Skeletal muscle cell (primary cell): ENCODE data around the gene USP31.

Experiments used
- DNase-seq: peaks from one replicate; pipeline ENCODE4 v3.0.0-alpha.2; 2010; ENCODE audit warnings: low read depth
- H3K4me3 ChIP-seq: 2 replicates; pipeline ENCODE4 v1.5.1; 2011; ENCODE audit warnings: low read depth, mild to moderate bottlenecking, control low read depth, low read length, moderate library complexity

USP31 gene, protein sequence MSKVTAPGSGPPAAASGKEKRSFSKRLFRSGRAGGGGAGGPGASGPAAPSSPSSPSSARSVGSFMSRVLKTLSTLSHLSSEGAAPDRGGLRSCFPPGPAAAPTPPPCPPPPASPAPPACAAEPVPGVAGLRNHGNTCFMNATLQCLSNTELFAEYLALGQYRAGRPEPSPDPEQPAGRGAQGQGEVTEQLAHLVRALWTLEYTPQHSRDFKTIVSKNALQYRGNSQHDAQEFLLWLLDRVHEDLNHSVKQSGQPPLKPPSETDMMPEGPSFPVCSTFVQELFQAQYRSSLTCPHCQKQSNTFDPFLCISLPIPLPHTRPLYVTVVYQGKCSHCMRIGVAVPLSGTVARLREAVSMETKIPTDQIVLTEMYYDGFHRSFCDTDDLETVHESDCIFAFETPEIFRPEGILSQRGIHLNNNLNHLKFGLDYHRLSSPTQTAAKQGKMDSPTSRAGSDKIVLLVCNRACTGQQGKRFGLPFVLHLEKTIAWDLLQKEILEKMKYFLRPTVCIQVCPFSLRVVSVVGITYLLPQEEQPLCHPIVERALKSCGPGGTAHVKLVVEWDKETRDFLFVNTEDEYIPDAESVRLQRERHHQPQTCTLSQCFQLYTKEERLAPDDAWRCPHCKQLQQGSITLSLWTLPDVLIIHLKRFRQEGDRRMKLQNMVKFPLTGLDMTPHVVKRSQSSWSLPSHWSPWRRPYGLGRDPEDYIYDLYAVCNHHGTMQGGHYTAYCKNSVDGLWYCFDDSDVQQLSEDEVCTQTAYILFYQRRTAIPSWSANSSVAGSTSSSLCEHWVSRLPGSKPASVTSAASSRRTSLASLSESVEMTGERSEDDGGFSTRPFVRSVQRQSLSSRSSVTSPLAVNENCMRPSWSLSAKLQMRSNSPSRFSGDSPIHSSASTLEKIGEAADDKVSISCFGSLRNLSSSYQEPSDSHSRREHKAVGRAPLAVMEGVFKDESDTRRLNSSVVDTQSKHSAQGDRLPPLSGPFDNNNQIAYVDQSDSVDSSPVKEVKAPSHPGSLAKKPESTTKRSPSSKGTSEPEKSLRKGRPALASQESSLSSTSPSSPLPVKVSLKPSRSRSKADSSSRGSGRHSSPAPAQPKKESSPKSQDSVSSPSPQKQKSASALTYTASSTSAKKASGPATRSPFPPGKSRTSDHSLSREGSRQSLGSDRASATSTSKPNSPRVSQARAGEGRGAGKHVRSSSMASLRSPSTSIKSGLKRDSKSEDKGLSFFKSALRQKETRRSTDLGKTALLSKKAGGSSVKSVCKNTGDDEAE (N-terminal part only)

DNA sequence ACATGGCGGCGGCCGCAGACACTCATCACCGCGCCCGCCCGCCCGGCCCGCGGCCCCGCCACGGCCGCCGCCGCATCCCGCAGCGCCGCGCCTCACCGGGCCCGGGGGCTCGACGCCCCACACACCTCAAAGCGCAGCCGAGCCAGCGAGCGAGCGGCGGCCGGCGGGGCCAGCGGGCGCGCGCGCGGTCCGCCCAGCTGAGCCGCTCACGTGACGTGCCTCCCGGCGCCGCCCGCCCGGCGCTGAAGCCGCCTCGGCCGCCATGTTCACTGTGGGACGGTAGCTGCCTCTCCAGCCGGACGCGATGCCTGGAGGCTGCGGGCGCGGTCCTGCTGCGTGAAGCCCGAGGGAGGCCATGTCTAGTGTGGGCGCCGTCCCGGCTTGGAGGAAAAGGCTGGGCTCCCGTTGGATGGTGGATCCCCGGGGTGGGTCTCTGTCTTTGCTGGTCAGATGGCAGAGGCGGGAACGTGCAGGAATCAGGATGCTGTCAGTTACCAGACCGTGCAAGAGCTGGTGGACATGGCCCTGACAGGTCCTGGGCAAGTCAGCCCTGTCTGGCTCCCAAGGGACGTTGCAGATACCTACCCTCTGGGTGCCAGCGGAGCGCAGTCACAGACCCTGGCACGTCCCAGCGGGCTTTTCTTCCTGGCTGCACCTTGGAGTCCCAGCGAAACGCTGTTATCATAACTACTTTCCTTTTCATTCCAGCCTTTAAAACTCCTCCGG is at the start of gene USP31:
TSS of gene USP31 (minus strand) at position 186 of the 726 bp plus-strand sequence. CDS start at position 4, 182 bp downstream.
- peak within 1 kb of the TSS; percentile 70 for H3K4me3 ChIP-seq
- peak; percentile 84 for DNase-seq

DNA sequence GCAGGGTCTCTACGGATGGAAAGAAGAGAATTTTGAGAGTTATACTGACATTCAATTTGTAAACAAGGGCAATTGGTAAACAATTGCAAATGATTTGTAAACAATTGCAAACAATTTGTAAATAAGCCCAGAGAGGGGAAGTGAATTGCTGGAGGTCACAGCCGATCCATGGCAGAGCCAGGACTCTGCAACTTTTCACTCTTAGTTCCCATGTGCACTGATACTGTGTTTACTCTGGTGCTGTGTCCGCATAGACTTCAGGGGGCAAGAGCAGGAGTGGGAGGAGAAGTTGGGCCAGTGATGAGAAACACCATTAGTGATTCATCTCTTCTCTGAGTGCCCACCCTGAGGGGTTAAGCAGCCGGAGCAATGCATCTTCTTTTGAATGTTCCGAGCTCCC is 47.3 kb upstream of the USP31 start:
- no peak for DNase-seq
- H3K4me3 ChIP-seq, result no peak overlapping the region

- DNase-seq, result no peak
- no peak overlapping the region for H3K4me3 ChIP-seq
These were observed 46.2 kb upstream of the USP31 start for GRCh38 chr16:23195366-23195978.

DNA sequence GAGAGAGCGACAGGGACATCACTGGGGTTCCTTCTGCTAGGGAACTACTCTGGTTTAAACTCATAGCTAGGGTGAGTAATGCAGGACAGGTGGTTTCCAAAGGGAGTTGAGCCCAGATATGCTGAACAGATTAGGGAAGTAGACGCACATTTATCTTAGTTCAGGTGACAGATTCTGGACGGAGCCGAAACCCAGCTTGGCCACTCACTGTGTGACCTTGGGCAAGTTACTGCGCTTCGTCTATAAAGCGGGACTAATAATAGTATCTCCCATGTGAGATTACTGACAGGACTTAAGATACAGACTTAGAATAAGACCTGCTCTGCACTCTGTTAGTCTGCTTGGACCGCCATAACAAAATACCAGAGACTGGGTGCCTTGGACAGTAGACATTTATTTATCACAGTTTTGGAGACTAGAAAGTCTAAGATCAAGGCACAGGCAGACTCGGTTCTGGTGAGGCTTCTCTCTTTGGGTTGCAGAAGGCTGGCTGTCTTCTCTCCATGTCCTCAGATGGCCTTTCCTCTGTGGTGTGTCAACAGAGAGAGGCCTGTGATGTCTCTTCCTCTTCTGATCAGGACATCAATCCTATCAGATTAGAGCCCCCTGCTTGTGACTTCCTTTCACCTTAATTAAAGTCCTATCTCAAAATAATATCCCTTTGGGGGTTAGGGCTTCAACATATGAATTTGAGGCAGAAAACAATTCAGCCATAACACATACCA is 45.4 kb upstream of the USP31 start:
- no peak for DNase-seq

DNA sequence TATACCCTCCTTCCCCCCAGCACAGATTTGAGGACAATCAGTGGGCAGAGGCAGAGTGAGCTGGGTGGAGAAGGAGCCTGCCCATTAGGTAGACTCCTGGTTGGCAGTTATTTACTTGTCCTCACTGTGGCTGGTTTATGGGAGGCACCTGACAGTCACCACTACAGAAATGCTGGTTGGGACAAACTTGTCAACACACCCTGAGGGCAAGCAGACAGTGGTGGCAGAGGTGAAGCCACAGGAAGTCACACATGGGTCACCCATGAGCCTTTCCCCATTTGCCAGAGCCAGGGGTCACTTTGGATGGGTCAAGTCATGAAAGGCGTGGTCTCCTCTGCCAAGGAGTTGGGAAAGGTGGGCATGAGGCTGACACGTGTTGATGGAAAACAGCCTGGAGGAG is 39.7 kb upstream of the USP31 start:
- DNase-seq, result no peak
- no peak overlapping the region for H3K4me3 ChIP-seq

More for the DNA sequence above, 45.4 kb upstream of the USP31 start:
- no peak overlapping the region for H3K4me3 ChIP-seq

GRCh38 chr16:23187341-23187740 is 38.1 kb upstream of the USP31 start:
- no peak for DNase-seq
- H3K4me3 ChIP-seq, result no peak overlapping the region

DNA sequence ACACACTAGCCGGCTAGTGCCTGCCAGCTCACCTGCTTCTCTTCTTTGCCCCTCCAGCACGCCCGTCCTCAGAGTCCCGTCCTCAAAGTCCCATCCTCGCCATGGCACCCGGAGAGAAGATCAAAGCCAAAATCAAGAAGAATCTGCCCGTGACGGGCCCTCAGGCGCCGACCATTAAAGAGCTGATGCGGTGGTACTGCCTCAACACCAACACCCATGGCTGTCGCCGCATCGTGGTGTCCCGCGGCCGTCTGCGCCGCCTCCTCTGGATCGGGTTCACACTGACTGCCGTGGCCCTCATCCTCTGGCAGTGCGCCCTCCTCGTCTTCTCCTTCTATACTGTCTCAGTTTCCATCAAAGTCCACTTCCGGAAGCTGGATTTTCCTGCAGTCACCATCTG is 36.9 kb upstream of the USP31 start:
- DNase-seq, result no peak
- no peak overlapping the region for H3K4me3 ChIP-seq

DNA sequence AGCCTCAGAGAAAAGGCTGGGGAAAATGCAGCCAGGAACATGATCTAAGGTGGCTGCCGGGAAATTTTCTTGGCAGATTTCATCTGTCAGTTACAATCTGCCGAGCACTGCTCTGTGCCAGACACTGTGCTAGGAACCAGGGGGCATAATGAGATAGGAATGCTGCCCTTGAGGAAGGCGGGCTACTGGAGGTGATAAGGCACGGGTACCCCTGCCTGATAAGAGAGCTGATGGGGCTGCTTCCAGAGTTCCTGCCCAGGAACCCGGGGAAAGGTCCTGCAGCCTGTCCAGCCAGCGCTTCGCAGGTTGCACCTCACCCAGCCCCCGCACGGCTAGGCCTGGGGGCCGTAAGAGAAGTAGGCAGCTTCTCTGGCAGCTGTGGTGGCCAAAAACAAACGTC is 36.4 kb upstream of the USP31 start:
- H3K4me3 ChIP-seq, result no peak overlapping the region
- DNase-seq, result no peak

GRCh38 chr16:23183543-23183862 is 34.3 kb upstream of the USP31 start:
- H3K4me3 ChIP-seq, result no peak overlapping the region
- DNase-seq, result no peak

DNA sequence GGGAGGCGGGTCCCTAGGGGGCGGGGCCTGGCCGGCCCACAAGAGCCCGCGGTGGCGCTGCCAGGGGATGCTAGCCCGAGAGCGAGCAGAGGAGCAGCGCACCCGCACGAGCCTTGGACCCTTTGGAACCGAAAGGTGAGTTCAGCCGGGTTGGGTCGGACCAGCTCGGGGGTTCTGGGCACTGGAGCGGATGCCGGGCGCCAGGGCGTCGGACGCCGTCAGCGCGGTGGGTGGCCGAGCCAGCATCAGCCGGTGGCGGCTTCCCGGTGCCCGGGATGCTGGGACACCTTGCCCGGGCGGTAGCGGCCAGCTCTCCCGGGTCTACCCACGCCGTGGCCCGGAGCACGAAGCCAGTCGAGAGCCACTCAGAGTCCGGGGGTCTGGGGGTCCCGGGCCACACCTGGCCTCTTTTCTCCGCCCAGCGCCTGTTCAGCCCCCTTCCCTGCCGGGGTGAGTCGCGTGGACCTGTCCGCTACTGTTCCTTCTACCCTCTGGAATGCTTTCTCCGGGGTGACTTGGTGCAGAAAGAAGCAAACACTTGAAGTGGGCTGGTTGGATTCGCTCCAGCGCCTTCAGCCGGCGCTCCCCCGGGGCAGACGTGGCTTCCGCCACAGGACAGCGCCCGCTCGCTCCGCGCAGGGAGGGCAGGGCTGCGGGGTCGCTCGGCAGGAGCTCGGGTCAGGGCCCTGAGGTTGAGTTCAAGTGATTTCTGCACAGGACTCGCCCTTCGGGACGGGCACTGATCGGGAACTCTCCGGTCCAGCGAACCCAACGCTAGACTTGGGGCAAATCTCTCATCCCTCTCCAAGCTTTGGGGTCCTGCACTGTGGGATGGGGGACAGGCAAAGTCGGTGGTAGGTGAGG is 33.7 kb upstream of the USP31 start, which contains the start of gene SCNN1G:
TSS of gene SCNN1G (plus strand) at position 67 of the 864 bp plus-strand sequence. CDS start 3,527 bp downstream, outside the sequence.
- H3K4me3 ChIP-seq, result peak within 1 kb of the TSS; percentile 29
- DNase-seq, result no peak

DNA sequence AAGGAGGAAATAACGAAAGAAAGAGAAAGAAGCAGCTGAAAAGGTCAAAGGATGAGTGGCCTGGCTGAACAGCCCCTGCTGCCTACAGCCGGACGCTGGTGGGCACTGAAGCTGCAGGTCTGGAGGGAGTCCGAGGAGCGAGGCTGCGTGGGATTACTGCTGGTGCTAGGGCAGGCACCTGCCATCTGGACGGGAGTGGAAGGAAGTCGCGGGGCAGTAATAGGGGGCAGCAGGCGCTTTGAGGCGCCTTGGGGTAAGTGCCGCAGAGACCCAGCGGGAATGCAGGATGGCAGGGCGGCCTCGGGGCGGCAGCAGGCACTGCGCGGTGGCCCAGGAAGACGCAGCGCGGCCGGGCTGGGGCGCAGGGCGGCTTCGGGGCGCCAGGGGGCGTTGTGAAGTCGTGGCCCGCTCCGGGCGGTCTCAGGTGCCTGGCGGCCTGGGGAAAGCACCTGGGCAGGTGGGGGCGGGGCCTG is 33.0 kb upstream of the USP31 start:
- peak; percentile 3 for DNase-seq
- no peak overlapping the region for H3K4me3 ChIP-seq

DNA sequence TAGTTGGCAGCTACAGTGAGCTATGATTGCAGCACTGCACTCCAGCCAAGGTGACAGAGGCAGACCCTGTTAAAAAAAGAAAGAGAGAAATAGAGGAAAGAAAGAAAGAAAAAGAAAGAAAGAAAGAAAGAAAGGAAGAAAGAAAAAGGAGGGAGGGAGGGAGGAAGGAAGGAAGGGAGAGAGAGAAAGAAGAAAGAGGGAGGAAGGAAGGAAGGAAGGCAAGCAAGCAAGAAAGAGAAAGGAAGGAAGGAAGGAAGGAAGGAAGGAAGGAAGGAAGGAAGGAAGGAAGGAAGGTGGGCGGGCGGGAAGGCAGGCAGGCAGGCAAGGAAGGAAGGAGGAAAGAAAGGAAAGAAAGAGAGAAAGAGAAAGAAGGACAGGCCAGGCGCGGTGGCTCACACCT is 32.3 kb upstream of the USP31 start:
- H3K4me3 ChIP-seq, result no peak overlapping the region
- no peak for DNase-seq

DNA sequence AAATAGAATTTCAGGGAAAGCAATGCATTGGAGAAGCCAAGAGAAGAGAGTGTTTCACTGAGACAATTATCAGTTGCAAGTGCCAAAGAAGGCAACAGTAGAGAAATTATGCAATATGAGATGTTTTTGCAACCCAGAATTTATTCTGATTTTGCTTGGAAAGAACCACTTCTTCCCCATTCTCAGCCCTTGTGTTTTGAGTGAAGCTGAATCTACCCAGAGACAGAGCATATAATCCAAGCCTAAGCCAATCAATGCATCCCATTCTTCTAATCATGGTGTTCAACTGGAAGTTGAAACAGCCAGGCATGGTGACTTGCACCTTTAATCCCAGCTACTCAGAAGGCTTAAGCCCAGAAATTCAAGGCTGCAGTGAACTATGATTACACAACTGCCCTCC is 26.4 kb upstream of the USP31 start:
- DNase-seq, result no peak
- no peak overlapping the region for H3K4me3 ChIP-seq

GRCh38 chr16:23174622-23175021 is 25.4 kb upstream of the USP31 start:
- no peak overlapping the region for H3K4me3 ChIP-seq
- DNase-seq, result no peak

GRCh38 chr16:23172994-23173393 is 23.7 kb upstream of the USP31 start:
- no peak for DNase-seq
- H3K4me3 ChIP-seq, result no peak overlapping the region

GRCh38 chr16:23172583-23172982 is 23.3 kb upstream of the USP31 start:
- DNase-seq, result no peak
- H3K4me3 ChIP-seq, result no peak overlapping the region

DNA sequence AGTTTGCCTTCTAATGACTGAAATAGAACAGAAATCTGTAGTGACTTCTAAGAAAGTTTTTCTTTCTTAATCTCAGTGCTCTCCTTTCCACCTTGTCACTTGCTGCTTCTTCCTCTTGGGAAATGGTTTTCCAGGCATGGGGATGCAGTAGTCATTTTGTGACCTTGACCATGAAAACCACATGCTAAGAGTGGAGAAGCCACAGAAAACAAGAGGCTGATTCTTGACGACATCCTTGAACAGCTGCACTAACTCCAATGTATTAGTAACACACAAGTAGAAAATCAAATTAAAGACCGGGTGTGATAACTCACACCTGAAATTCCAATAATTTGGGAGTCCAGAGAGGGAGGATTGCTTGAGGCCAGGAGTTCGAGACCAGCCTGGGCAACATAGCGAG is 15.5 kb upstream of the USP31 start:
- no peak overlapping the region for H3K4me3 ChIP-seq
- DNase-seq, result no peak
